ENCODE measurements around the gene KRT35.
"Not testable (repeated sequence)": the region's sequence is repeated elsewhere in the genome, so short reads cannot be mapped to it uniquely, and the experiment has no call there.

Gene KRT35

GRCh38 chr17:41452281-41452680, 28.7 kb downstream of the KRT35 start:
- no peak for DNase-seq

GRCh38 chr17:41451154-41451728, 29.7 kb downstream of the KRT35 start:
- DNase-seq: no peak

GRCh38 chr17:41449008-41449407, 31.9 kb downstream of the KRT35 start:
- no peak for DNase-seq

GRCh38 chr17:41448506-41448905, 32.4 kb downstream of the KRT35 start:
- DNase-seq: no peak

- no peak for DNase-seq
These were observed 34.1 kb downstream of the KRT35 start for GRCh38 chr17:41446806-41447205.

GRCh38 chr17:41444640-41445039, 36.3 kb downstream of the KRT35 start:
- DNase-seq: no peak

- DNase-seq: no peak
These were observed 36.8 kb downstream of the KRT35 start for GRCh38 chr17:41444186-41444585.

- no peak for DNase-seq
These were observed 38.2 kb downstream of the KRT35 start for GRCh38 chr17:41442739-41443138.

GRCh38 chr17:41440531-41441033, 40.4 kb downstream of the KRT35 start, which contains the start of gene KRT38:
Gene KRT38 (minus strand): TSS chr17:41440983. CDS start chr17:41440921, 62 bp downstream.
- no peak for DNase-seq

- DNase-seq: no peak
These were observed 41.6 kb downstream of the KRT35 start for GRCh38 chr17:41439375-41439774.

- DNase-seq: no peak
These were observed 43.2 kb downstream of the KRT35 start for GRCh38 chr17:41437769-41438168.

- no peak for DNase-seq
These were observed 43.7 kb downstream of the KRT35 start for GRCh38 chr17:41437254-41437653.

GRCh38 chr17:41434415-41434814, 46.5 kb downstream of the KRT35 start:
- no peak for DNase-seq

GRCh38 chr17:41434005-41434404, 46.9 kb downstream of the KRT35 start:
- no peak for DNase-seq

GRCh38 chr17:41433586-41433985, 47.4 kb downstream of the KRT35 start:
- DNase-seq: no peak

- DNase-seq: not testable (repeated sequence)
These were observed 50.6 kb downstream of the KRT35 start for GRCh38 chr17:41430376-41430775.

- DNase-seq: no peak
These were observed 51.3 kb downstream of the KRT35 start for GRCh38 chr17:41429667-41430066.

- DNase-seq: no peak
These were observed 52.2 kb downstream of the KRT35 start for GRCh38 chr17:41428591-41429291.
